HG03378 (cell line): Measurements from ENCODE around the gene PRKCA.
"Not testable (repeated sequence)": the region's sequence is repeated elsewhere in the genome, so short reads cannot be mapped to it uniquely, and the experiment has no call there.

ENCODE experiments used
- ATAC-seq: cut with Tn5 transposase; IDR thresholded peaks from one replicate; pipeline ENCODE4 v1.9.1; 2021; ENCODE audit warnings: mild to moderate bottlenecking, moderate library complexity; ENCODE audit not compliant: unreplicated experiment

PRKCA gene

DNA sequence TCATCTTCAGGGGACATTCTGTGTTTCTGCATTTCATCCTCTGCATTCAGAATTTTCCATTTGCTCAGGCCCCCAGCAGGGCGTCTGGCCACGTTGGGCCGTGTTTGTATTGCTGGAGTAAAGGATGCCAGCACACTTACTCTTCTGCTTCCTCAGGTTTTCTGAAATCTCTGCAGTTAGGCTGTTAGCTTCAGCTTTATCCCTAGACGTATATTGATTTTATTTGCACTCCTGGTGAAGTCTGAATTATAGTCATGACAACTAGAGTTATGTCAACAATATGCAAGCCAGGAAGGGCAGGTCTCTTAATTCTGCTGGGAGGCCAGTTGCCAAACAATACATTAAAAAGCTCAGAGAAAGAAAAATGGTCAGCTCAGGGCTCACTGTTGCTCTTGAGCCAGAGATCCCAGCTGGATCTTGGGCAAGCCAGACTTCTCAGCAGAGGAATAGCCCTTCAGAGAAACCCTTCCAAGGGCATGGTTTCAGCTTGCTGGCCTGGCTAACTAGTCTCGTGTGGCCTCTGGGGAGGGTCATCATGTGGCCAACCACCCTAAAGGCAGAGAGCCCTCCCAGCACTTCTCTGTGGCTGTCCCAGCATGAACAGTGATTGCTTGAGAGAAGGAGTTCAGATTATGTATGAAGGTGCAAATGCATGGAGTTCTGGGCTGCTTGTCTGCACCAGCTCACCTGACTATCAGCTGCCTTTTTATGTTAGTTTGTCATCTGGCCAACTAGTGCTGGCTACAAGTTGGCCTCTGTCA, 422.3 kb downstream of the PRKCA start:
- ATAC-seq, result no peak

- not testable (repeated sequence) for ATAC-seq
Measured at GRCh38 chr17:66725438-66725837, 423.0 kb downstream of the PRKCA start.

DNA sequence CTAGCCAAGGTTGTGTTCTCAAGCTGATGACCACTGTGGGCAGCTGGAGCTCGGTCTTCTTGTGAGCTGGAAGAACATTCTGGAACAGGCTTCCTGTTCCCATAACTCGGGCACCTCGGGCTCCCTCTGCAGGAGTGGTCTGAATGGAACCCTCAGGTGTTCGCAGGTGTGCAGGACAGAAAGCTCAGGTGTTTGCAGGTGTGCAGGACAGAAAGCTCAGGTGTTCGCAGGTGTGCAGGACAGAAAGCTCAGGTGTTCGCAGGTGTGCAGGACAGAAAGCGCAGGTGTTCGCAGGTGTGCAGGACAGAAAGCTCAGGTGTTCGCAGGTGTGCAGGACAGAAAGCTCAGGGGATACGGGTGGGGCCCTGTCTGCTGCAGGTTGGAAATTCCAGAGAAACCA, 423.5 kb downstream of the PRKCA start:
- no peak for ATAC-seq

DNA sequence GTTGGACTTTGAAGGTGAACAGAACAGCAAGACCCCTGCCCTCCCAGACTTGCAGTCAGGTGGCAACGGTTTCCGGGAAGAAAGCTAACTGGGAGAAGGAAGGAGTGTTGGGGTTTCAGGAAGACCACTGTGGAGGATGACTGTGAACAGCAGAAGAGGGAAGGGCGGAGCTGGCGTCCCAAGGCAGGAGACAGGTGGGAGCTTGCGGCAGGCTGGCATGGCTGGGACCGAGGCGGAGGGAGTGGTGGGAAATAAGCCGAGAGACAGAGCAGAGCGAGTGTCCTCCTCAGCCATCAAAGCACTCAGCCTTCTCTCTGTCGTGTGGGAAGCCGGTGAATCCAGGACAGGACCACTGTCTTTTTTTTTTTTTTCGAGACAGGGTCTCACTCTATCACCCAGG, 424.0 kb downstream of the PRKCA start:
- ATAC-seq, result no peak

- ATAC-seq, result no peak
Measured at GRCh38 chr17:66726846-66727245, 424.4 kb downstream of the PRKCA start.

GRCh38 chr17:66727634-66728570, 425.5 kb downstream of the PRKCA start:
- ATAC-seq, result peak; percentile 76

DNA sequence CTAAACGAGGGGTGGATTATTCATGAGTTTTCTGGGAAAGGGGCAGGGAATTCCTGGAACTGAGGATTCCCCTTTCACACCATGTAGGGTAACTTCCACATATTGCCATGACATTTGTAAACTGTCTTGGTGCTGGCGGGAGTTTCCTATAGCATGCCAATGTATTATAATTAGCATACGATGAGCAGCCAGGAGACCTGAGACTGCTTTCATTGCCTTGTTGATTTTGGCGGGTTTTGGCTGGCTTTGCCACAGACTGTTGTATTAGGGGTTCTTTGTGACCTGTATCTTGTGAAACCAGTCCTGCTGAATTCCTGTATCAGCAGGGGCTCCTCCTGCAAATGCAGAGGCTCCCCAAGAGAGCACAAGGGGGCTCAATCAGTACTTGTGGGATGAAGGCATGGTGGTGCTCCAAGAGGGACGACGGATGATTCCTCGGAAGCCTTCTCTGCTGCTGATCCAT, 428.1 kb downstream of the PRKCA start:
- ATAC-seq, result no peak

GRCh38 chr17:66733759-66734158, 431.3 kb downstream of the PRKCA start:
- ATAC-seq, result no peak

DNA sequence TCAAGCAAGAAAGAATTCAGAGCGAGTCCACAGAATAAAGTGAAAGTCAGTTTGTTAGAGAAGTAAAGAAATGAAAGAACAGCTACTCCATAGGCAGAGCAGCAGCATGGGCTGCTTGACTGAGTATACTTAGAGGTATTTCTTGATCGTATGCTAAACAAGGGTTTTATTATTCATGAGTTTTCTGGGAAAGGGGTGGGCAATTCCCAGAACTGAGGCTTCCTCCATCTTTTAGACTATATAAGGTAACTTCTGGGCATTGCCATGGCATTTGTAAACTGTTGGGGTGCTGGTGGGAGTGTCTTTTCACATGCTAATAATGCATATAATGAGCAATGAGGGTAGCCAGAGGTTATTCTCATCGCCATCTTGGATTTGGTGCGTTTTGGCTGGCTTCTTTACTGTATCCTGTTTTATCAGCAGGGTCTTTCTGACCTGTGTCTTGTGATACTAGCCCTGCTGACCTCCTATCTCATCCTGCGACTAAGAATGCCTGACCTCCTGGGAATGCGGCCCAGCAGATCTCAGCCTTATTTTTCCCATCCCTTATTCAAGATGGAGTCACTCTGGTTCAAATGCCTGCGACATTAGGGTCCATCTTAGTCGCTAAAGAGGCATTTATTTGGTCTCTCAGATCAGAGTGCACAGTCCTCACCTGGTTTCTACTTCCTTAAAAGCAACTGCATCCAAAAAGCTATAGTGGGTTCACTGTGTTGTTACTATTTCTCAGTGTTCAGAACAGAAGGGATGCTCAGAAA, 432.0 kb downstream of the PRKCA start:
- no peak for ATAC-seq

GRCh38 chr17:66737524-66737923, 435.1 kb downstream of the PRKCA start:
- ATAC-seq, result no peak

- no peak for ATAC-seq
Measured at GRCh38 chr17:66738301-66738700, 435.9 kb downstream of the PRKCA start.

- no peak for ATAC-seq
Measured at GRCh38 chr17:66739553-66739952, 437.1 kb downstream of the PRKCA start.

DNA sequence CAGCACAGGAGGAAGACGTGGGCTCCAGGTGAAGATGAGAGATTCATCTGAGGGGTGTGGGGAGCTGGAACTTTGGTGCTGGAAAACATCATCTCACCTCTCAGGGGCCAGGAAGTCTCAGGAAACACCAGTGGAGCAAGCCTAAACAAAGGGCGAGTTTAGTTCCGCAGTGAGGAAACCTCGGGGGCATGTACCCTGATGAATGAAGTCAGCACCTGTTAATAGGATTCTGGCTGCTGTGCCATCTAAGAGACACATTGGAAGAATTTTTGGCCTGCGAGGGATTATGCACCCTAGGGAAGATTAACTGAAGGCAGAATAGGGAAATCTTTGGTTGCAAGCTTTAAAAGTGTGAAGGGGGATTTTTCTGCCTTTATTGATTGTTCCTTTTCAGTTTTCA, 437.8 kb downstream of the PRKCA start:
- ATAC-seq, result no peak

- ATAC-seq, result no peak
Measured at GRCh38 chr17:66743511-66743910, 441.1 kb downstream of the PRKCA start.

- no peak for ATAC-seq
Measured at GRCh38 chr17:66746736-66747135, 444.3 kb downstream of the PRKCA start.

- ATAC-seq, result no peak
Measured at GRCh38 chr17:66747578-66748275, 445.3 kb downstream of the PRKCA start.

- no peak for ATAC-seq
Measured at GRCh38 chr17:66748578-66748977, 446.2 kb downstream of the PRKCA start.

DNA sequence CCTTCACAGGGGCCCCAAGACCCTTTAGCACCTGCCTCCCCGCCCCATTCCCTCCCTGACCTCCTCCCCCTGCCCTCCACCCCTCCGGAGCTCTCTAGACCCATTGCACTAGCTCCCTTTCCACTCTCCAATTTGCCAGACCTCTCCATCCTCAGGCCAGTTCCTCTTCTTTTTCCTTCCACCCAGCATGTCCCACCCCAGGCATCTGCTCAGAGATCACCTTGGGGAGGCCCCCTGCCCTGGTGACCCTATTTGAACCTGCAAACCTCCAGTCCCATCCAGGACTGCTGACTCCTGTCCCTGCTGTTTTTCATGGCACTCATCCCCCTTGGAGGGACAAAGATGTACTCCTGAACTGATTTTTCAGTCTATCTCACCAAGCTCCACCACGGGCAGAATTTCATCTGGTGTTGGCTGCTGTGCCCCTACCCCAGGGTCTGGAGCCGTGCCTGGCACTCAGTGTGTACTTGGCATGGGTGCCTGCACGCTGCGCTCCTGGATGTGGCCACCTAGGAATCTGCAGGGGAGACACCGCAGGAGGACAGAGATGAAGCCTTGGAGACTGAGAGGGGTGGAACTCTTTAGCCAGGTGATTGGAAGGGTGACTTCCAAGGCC, 446.9 kb downstream of the PRKCA start:
- ATAC-seq, result no peak

DNA sequence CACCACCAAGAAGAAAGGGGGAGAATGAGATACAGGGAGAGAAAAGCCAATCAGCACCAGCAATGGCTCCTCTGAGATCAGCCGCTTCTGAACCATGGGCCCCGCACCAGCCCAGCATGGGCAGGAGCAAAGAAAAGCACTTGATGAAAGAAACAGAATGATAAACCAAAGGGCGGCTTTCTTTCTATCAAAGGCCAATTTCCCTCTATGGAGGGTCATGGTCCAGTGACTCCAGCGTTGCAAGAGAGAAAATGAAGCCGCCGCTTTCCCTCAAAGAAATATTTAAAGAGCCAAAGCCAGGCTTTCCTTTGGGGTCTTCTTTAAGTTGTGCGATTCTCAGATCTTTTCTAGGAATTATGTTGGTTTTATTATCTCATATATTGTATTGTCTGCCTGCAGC, 447.7 kb downstream of the PRKCA start:
- ATAC-seq, result no peak
